GM12864 (cell line): ENCODE results near the gene SEMA4C.

Experiments
- DNase-seq: peaks from one replicate; pipeline ENCODE4 v3.0.0-alpha.2; 2011; ENCODE audit warnings: low read depth
- H3K4me3 ChIP-seq: 2 replicates; pipeline ENCODE4 v1.5.1; 2011; ENCODE audit warnings: mild to moderate bottlenecking, low read depth, low read length, control low read depth
- TF ChIP-seq, protein P1 (sequence below): IDR thresholded peaks from 2 replicates; pipeline ENCODE4 v1.5.1; 2011; ENCODE audit warnings: low read depth, mild to moderate bottlenecking, moderate library complexity, low read length, control low read depth, inconsistent platforms; ENCODE audit errors: missing control alignments

Gene SEMA4C

DNA sequence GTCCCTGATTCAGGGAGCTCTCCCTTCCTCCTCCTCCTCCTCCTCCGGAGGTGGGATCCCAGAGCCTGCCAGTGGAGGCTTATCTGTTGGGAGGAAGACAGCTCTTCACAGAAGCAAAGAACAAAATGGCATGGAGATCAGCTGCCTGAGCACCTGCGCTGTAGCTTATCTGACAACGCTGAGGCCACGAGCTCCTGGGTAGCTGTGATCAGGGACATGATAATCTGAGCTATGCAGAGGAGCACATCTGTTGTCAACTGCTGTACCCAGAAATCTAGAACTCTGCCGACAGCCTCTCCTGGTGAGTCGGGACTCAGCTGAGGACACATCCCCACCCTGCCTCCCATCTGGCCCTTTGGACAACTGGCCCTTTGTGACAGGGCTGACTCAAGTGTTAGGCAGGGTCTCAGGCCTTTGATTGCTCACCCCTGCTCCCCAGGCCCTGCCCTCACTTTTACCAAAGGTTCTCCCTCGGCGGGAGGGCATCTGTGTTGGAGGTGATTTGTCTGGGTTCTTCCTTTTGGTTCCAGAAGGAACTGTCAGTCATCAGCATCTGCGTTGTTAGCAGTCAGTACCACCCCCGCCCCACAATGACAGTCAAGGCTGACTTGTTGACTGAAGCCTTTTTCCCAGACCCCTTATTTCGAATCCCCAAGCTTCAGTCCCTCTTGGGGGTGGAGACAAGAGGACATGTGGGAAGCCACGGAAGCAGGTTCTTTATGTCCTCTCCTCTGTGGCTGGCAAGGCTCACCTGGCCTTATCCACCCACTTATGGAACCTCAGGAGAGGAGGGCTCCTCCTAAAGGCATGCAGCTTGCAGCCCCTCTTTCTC, 59.7 kb downstream of the SEMA4C start:
- DNase-seq: no peak
- TF ChIP-seq, protein P1, sequence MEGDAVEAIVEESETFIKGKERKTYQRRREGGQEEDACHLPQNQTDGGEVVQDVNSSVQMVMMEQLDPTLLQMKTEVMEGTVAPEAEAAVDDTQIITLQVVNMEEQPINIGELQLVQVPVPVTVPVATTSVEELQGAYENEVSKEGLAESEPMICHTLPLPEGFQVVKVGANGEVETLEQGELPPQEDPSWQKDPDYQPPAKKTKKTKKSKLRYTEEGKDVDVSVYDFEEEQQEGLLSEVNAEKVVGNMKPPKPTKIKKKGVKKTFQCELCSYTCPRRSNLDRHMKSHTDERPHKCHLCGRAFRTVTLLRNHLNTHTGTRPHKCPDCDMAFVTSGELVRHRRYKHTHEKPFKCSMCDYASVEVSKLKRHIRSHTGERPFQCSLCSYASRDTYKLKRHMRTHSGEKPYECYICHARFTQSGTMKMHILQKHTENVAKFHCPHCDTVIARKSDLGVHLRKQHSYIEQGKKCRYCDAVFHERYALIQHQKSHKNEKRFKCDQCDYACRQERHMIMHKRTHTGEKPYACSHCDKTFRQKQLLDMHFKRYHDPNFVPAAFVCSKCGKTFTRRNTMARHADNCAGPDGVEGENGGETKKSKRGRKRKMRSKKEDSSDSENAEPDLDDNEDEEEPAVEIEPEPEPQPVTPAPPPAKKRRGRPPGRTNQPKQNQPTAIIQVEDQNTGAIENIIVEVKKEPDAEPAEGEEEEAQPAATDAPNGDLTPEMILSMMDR: no peak

More for the DNA sequence above, 59.7 kb downstream of the SEMA4C start:
- H3K4me3 ChIP-seq: no peak overlapping the region
